ENCODE data around the gene DHX9.

GRCh38 chr1:182897696-182898095, 58.5 kb downstream of the DHX9 start:
- TF ChIP-seq POLR2AphosphoS5 (IDR thresholded peaks at IDR 0.05; ENCODE audit: insufficient read depth in 1 of 2, low read depth in 1 of 2) (no peak), CTCF (IDR thresholded peaks at IDR 0.05) (no peak)

Data from vagina (tissue), 2 donors.